HG03571 (cell line): ENCODE data around the gene FGF14.
"Not testable (repeated sequence)": the region's sequence is repeated elsewhere in the genome, so short reads cannot be mapped to it uniquely, and the experiment has no call there.

Experiments
- ATAC-seq: cut with Tn5 transposase; IDR thresholded peaks from one replicate; pipeline ENCODE4 v1.9.1; 2021; ENCODE audit not compliant: unreplicated experiment

The FGF14 gene

DNA sequence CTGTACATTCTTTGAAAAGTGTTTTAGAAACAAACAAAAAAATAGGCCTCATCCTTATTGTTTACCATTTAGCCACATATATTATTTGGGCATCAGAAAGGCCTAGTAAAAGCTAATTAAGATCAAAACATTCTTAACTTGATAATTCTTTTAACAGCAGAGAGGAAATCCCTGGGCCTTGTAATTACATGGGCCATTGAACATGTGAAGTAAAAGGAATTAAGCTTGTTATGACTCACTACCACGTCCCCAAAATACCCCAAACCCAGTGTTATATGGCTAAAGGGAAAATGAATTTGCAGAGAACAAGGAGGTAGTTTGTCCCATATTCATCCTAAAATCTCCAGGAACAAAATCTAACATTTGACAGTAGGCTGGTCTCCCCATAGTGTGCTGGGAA, 509.6 kb downstream of the FGF14 start:
- no peak for ATAC-seq

DNA sequence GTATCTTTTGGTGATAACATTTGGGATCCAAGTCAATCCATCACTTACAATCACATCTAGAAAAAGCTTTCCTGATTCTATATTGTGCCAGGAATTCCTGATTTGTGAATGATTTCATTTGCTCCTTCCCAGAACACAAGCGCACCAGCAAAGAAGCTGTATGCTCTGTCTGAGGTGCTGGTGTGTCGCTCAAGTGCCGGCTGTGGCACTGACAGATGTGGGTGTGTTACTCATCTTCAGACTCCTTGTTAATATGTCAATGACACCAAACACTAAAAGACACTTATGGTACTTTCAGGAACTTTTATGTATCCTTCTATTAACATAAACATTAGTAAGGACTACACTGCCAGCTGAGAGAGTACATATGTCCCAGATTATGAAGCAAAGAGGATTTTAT, 520.3 kb downstream of the FGF14 start:
- ATAC-seq, result no peak

GRCh38 chr13:101880581-101880980, 521.3 kb downstream of the FGF14 start:
- ATAC-seq, result peak; percentile 82

- no peak for ATAC-seq
These were observed 524.9 kb downstream of the FGF14 start for GRCh38 chr13:101876951-101877350.

- ATAC-seq, result no peak
These were observed 526.0 kb downstream of the FGF14 start for GRCh38 chr13:101875717-101876393.

- ATAC-seq, result no peak
These were observed 526.8 kb downstream of the FGF14 start for GRCh38 chr13:101875091-101875490.

DNA sequence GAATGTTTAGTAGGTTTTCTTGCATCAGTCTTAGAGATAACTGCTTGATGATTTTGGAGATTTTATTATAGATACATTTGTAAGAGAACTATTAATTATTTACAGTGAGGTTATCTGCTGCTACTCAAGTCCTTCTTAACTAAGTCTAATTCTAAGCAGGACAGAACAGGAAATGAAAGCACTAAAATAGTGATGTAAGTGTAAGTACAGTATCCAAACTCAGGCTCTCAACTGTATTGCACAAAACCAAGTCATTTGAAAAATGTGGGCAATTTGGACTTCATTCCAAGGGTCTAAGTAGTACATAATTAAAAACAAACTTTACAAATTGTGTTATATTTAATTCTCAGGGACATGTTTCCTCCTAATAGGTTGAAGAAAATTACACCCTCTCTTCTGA, 532.3 kb downstream of the FGF14 start:
- peak; percentile 99 for ATAC-seq

DNA sequence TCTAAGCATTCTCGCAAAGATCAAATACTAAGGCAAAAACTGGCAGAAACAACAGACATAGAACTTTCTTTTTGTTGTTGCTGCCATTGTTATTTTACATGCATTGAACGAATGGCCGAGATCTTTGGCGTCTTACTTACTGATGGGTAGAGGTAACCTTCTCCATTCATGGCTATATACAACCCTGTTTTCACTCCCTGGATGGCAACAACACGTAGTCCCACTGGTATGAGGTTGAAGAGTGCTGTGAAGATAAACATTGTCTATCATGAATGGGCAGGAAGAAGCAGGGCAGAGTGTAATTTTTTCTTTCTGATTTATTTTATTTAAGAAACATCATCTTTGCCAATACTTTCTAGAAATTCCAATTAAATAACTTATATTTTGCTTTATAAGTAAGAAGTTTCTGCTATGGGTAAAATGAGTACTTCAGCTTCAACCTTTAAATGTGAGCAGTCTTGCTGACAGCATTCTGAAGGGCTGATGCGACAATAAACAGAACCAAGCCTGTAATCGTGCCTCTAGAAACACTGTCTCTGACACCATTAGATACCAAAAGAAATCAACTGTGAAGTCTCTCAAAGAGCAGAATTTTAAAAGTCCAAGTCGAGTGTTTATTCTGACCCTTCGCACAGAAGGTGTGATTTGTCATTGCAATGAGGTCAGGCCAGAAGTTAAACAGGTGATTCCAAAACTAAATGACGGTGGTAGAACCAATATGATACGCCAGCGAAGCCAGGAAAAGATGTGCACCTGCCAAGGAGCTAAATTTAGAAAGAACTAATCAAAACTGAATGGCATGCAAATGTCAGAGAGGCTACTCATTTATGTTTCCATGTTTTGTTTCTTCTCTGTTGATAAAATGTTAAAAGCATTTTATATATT, 533.0 kb downstream of the FGF14 start:
- ATAC-seq, result peak; percentile 53

GRCh38 chr13:101866889-101867581, 534.8 kb downstream of the FGF14 start:
- ATAC-seq, result no peak

GRCh38 chr13:101858860-101859259, 543.0 kb downstream of the FGF14 start:
- no peak for ATAC-seq

DNA sequence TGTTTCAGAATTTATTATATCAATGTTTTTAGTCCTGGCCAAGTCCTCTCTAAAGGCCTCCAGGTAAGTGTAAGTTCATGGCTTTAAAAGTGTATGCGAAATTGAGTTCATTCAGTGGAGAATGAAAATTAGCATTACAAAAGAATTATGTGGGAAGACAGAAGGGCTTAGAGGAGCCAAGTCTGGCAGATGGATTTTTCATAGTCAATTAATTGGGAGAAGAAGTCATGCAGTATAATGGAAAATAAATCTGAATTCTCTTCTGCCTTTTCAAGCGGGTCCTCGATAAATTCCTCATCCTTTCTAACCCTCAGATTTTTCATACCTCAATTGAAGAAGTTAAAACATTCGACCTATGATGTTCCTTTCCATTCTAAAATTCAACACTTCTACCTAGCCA, 555.1 kb downstream of the FGF14 start:
- ATAC-seq, result no peak

DNA sequence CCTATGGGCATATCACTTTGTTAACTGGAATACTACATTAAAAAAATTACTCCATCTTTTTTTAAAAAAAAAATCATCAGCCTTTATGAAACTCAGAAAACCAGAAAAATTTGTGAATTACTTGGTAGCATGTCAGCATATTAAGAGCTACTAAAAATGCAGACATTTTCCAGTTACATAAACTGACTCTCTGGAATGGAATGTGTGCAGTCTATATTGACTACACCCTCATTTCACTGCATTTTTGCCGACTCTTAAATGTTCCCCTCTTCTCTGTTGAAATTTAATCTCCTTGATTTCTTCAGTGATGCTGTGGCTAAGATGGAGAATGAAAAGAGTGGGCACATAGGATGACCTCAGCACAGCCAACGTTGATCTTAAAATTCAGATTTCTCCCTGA, 555.6 kb downstream of the FGF14 start:
- ATAC-seq, result no peak

DNA sequence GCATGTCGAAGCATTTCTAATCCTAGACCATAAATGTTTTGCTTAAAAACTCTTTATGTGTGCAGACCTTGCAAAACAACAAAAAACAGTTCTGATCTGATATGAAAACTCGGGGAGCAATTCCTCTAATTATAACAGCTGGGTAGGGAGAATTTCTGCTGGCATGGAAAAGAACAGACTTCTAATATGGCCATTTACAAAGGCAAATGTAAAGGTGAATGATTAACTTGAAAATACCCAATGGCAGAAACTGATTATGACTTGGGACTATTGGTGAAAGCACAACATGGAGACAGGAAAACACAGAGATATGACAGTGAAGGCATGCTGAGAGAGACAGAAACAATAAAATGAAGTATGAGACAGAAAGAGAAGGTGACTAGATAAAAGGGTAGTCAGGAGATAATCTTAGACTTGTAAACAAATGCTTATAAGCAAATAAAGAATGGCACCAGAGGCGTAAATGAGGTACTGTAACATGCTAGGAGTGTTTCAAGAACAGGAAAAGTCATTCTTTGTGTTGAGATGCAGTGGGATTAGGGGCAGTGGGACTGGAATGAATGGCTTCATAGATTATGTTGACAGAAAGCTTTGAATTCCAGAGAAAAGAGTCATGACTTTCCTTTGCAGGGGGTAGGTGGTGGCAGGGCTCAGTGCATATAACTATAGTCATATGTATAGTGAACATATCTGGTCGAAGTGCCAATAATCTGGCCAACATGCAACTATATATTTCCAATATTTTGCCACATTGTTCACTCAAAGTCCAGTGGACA, 556.4 kb downstream of the FGF14 start:
- no peak for ATAC-seq

- no peak for ATAC-seq
These were observed 560.1 kb downstream of the FGF14 start for GRCh38 chr13:101841698-101842097.

DNA sequence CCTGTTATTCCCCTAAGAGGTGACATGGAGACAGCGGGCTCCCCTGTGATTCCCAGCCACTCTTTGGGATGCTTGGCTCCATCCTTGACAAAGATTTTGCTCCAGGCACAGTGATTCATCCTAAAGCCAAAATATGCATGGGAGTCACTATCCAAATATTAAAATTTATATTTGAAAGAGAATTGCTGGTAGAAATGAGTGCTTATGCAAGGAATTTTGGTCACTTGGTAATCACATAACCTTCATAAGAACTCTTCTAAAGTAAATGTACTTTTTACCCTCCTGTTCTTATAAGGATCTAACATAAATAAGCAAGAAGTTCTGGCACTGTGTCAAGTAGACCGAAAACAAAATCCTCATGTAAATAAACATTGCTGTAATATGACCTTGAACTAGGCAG, 563.5 kb downstream of the FGF14 start:
- ATAC-seq, result no peak

DNA sequence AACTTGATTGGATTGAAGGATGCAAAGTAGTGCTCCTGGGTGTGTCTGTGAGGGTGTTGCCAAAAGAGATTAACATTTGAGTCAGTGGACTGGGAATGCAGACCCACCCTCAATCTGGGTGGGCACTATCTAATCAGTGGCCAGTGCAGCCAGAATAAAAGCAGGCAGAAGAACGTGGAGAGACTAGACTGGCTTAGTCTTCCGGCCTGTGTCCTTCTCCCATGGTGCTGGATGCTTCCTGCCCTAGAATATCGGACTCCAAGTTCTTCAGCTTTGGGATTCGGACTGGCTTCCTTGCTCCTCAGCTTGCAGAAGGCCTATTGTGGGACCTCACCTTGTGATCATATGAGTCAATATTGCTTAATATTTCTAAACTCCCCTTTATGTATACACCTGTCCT, 564.1 kb downstream of the FGF14 start:
- ATAC-seq, result not testable (repeated sequence)

- ATAC-seq, result no peak
These were observed 564.6 kb downstream of the FGF14 start for GRCh38 chr13:101837288-101837687.

DNA sequence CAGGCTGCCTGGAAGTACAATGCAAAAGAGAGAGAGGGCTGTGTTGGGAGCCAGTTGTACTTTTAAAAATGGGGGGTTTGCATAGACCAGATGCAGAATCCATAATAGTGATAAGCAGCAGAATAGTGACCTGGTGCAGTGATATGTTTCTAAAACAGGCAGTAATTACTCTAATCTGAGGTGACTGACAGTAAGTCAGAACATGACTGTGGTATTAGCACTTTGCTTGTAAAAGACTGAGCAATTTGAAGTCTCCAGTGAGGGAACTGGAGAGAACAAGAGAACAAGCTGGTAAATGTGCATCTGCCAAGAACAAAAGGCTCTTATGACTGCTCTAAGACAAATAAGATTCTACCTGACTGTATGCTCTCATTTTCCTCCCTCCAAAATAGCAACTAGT, 565.9 kb downstream of the FGF14 start:
- ATAC-seq, result no peak

DNA sequence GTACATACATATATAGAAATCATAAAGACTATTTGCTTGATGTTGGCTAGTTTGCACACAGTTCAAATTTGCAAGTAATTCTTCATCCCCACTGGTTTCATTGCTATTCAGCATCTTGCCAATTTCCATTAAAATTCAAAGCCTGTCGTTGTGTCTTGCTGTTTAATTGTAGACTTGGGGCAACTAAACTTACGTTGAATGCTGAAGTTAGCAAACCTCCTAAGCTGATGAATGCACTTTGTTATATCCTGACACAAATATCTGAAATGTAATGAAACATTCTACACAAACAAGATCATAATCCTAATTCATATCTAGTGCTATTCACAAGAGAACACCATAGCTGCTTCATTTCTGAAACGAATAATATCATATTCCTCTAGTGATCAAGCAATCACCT, 568.2 kb downstream of the FGF14 start:
- no peak for ATAC-seq

GRCh38 chr13:101830035-101830434, 571.8 kb downstream of the FGF14 start:
- ATAC-seq, result no peak

- ATAC-seq, result no peak
These were observed 572.4 kb downstream of the FGF14 start for GRCh38 chr13:101829484-101829883.
